HG03432 (cell line): Measurements from ENCODE around the gene OPTC.

Experiments used
- ATAC-seq: cut with Tn5 transposase; IDR thresholded peaks from one replicate; pipeline ENCODE4 v1.9.1; 2021; ENCODE audit warnings: mild to moderate bottlenecking, moderate library complexity; ENCODE audit not compliant: unreplicated experiment

Gene OPTC

DNA sequence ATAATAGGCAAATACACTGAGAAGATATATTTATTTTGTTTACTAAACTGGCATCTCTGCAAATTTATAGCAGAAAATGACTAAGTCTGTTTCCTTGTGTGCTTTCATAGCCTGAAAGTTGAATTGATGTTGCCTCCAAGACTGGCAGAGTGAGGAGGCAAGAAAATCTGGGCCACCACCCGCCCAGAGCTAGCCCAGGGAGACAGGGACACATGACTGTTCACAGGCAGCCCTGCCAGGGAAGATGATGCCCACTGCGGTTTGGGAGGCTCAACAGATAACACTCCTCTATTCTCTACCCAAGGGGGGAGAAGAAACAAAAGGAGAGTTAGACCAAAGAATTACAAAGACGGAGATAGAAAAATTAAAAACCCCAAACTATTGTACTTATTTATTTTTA, 37.1 kb downstream of the OPTC start:
- ATAC-seq: no peak

GRCh38 chr1:203534012-203534411, 40.1 kb downstream of the OPTC start:
- ATAC-seq: no peak

- ATAC-seq: no peak
Measured at GRCh38 chr1:203534526-203534925, 40.6 kb downstream of the OPTC start.

GRCh38 chr1:203536575-203536974, 42.6 kb downstream of the OPTC start:
- ATAC-seq: no peak

DNA sequence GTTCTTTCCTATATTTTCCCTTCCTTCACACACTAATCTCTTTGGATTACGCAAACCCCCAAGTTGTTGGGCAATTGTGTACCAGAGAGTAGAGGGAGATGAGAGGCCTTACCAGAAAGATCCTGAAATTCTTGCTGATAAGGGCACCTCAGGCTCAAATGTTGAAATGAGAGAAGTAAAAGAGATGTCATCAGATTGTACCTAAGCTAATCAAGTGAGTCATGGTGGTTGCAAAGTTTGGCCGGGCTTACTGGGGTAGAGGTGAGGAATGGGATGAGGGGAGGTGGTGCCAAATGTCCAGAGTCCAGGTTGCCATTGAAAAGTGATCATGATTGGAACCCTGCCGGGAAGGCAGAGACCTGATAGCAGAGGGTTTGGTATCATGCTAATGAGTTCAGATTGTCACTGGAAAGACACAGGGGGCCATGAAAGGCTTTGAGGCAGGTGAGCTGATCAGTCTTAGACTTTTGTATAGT, 43.1 kb downstream of the OPTC start:
- no peak for ATAC-seq

- ATAC-seq: no peak
Measured at GRCh38 chr1:203537806-203538464, 44.0 kb downstream of the OPTC start.

GRCh38 chr1:203538726-203539125, 44.8 kb downstream of the OPTC start:
- no peak for ATAC-seq

DNA sequence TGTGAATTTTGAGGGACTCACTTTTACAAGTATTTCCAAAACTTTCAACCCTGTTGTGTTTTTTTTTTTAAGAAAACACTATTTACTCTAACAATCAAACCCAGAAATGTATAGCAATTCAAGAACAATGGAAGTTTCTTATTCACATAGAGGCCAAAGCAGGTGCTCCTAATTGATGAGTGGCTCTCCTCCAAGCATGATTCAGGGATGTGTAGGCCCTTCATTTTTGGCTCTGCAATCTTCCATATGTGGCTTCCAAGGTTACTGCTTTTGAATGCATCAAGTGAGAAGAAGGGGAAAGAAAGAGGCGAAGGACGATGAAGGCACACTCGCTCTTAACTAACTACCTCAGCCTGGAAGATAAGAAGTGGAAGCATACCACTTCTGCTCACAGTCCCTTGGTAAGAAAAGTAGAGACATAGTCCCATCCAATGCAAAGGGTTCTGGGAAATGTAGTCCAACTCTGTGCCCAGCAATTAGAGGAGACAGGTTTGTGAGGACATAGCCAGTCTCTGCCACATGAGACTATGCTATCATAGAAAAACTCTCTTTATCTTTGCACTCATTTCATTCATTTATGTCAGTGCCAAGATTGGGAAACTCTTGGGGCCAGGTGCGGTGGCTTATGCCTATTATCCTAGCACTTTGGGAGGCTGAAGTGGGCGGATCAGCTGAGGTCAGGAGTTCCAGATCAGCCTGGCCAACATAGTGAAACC, 46.0 kb downstream of the OPTC start:
- no peak for ATAC-seq

DNA sequence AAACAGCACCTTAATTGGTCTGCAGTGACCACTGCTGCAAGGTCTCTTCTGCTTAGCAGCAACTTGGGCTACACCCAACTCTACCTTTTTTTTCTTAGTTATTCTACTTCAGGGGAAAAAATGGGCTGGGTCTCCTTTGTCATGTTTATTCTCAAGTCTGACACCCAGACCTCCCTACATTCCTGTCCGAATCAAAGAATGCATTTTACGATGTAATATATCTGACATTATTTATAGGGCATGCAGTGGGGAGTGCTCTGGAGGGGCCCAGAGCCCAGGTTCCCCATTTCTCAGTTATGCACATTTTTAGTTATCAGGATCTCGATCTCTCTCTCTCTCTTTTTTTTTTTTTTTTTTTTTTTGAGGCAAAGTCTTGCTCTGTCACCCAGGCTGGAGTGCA, 50.5 kb downstream of the OPTC start:
- ATAC-seq: no peak

DNA sequence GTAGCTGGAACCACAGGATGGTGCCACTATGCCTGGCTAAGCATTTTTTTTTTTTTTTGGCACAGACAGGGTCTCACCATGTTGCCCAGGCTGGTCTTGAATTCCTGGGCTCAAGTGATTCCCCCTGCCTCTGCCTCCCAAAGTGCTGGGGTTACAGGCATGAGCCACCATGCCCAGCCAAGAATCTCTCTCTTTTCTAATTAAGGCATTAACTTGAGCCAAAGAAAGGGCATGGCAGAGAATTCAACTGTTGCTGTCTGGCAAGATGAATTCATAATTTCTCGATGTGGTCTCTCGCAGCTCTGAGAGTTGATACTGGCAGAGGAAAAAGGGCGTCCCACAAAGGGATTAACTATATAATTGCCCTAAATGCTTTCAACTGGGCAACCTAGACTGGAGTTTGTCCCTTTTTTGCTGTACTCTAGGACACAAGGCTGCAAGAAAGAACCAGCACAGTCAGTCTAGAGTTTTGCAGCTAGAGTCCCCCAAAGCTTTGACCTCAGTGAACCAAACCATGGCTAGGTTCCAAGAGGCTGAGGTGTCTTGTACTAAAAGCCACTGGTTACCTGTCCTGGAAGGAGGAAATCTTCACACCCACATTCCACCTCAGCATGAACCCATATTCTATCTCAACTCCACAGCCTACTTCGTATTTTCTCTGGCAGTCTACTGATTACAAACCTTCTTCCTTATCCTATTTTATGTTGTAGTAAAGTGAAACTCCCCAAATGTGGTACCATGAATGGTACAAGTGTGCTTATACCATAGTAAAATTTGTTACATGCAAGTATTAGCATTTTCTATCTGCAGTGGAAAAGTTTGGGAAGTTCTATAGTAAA, 51.2 kb downstream of the OPTC start:
- no peak for ATAC-seq

- ATAC-seq: no peak
Measured at GRCh38 chr1:203546274-203546673, 52.3 kb downstream of the OPTC start.

DNA sequence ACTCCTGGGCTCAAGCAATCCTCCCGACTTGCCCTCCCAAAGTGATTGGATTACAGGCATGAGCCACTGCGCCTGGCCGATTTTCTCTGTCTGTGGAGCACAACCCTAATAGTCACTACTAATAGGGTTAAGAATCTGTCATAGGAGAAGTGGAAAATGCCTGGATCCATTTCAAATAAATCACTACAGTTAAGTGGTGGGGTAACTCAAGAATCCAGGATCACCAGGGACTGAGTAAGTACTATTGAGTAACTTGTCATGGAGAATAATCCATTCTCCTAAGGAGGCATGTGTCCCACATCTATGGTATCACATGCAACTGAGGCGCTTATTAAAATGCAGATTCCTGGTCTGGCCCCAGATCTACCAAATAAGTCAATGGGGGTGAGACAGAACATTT, 53.2 kb downstream of the OPTC start:
- ATAC-seq: no peak

GRCh38 chr1:203547771-203548421, 53.9 kb downstream of the OPTC start:
- no peak for ATAC-seq

- no peak for ATAC-seq
Measured at GRCh38 chr1:203548892-203549291, 54.9 kb downstream of the OPTC start.

DNA sequence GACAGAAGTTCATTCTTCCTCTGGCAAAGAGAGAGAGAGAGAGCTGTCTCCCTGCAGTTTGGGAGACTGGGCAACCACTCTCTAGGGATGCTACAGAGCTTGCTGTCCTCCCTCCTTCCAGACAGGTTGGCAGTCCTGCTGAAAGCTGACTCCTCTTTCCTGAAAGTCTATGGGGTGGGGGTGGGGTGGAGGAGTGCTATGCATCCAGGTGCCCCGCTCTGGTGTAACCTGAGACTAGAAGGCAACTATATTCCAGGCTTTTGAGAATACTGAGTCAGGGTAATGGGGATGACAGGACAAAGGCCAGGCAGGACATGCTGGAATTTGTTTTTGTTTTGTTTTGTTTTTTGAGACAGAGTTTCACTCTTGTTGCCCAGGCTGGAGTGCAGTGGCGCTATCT, 55.4 kb downstream of the OPTC start:
- ATAC-seq: no peak

GRCh38 chr1:203550846-203551245, 56.9 kb downstream of the OPTC start:
- no peak for ATAC-seq

DNA sequence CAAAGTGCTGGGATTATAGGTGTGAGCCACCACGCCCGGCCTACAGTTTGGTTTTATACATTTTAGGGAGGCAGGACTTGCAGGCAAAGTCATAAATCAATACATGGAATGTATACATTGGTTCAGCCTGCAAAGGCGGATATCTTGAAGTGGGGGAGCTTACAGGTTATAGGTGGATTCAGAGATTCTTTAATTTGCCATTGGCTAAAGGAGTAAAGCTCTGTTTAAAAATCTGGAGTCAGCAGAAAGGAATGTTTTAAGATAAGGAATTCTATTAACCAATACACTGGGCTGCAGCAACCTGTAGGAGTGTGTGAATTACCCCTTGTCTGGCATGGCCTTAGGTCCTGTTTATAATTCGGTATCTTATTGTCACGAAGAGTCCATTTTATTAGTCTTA, 57.6 kb downstream of the OPTC start:
- ATAC-seq: no peak

DNA sequence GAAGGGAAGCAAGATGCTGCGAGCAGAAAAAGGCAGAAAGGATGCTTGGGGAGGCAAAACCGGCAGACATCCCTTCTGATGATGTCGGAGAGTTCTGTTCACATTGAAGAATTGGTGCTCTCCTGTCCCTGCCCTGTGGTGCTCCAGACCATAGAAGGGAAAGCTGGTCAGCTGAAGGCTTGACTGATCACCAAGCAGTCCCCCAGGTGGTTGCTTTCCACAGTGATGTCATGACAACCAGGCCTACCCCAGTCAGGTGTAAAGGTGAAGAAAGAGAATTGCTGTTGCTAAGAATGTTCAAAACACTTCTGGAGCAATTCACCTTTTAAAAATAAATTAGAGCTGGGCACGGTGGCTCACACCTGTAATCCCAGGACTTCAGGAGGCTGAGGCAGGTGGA, 59.5 kb downstream of the OPTC start:
- no peak for ATAC-seq

GRCh38 chr1:203554071-203554470, 60.1 kb downstream of the OPTC start:
- no peak for ATAC-seq

GRCh38 chr1:203555076-203555475, 61.1 kb downstream of the OPTC start:
- no peak for ATAC-seq

GRCh38 chr1:203555511-203556046, 61.6 kb downstream of the OPTC start:
- ATAC-seq: no peak
